Vagina (tissue), 2 donors: ENCODE results near the gene PTPN4. TPM values are rescaled to one million over a fixed set of nuclear protein-coding genes. Genes with fewer than 3 reads are reported as not detected.

ENCODE experiments used
- DNase-seq, 2 donors: peaks; one replicate each; pipeline ENCODE4 v3.0.0-alpha.2; 2017; ENCODE audit errors: extremely low spot score in 2 of 2
- H3K27ac ChIP-seq: fragments of 200-600 bp; sonication (generic); one replicate; pipeline ENCODE4 v1.5.1; 2019
- H3K27me3 ChIP-seq: fragments of 200-600 bp; sonication (generic); one replicate; pipeline ENCODE4 v1.5.1; 2019
- H3K36me3 ChIP-seq, 2 donors: fragments of 200-600 bp; sonication (generic); one replicate each; pipeline ENCODE4 v1.5.1; 2017 to 2019
- H3K4me1 ChIP-seq: fragments of 200-600 bp; sonication (generic); one replicate; pipeline ENCODE4 v1.5.1; 2019
- H3K4me3 ChIP-seq, 2 donors: fragments of 200-600 bp; sonication (generic); 1 replicate in 1 of 2; 2 replicates in 1 of 2; pipeline ENCODE4 v1.5.1; 2016 to 2019
- H3K9me3 ChIP-seq: fragments of 200-600 bp; sonication (generic); one replicate; pipeline ENCODE4 v1.5.1; 2019
- CTCF ChIP-seq, 3 experiments: fragments of 450-650 bp in 2 of 3; fragments of 200-600 bp in 1 of 3; sonication (generic) in 1 of 3; IDR thresholded peaks; one replicate each; pipeline ENCODE4 v1.5.1; 2017 to 2019; ENCODE audit warnings: antibody characterized with exemption in 3 of 3, mild to moderate bottlenecking in 2 of 3, moderate library complexity in 2 of 3
- POLR2A ChIP-seq, 2 donors: fragments of 450-650 bp; IDR thresholded peaks; one replicate each; pipeline ENCODE4 v1.6.1; 2017; ENCODE audit warnings: antibody characterized with exemption in 2 of 2, mild to moderate bottlenecking in 2 of 2, moderate library complexity in 2 of 2
- POLR2AphosphoS5 ChIP-seq, 2 donors: sonication (generic); formaldehyde crosslinking; IDR thresholded peaks; one replicate each; pipeline ENCODE4 v1.9.0; 2017; ENCODE audit warnings: antibody characterized with exemption in 2 of 2, mild to moderate bottlenecking in 2 of 2, low read depth in 1 of 2; ENCODE audit not compliant: insufficient read depth in 1 of 2
- intact Hi-C: fragments of 100-400 bp; cut with DNase I; formaldehyde crosslinking; loops from one replicate; pipeline ENCODE4 v1.15.1; 2023
- total RNA-seq: library from RNA; depleted of rRNA; stranded (reverse); fragments of >200 nt; gene quantifications from one replicate; pipeline ENCODE4 v1.2.3, GENCODE V29; 2016

Gene PTPN4
- total RNA-seq, 1 donor from 2014 or later, result 31.7 TPM

DNA sequence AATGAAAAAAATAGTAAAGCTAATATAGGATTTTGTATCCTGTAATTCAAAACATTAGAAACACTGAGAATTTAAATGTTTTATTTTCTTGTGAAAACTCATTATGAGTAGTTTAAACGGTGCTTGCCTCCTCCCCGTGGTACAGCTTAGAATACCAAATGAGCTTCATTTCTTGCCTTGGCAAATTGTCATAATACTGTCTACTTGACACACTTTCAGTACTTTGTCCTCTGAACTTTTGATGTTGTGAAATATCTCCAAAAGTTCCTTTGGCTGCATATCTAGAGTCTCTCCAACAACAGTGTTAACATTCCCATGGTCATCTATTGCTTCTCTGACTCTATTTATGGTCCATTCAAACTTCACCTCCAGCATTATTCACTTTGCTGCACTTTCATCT lies 191.2 kb downstream of the PTPN4 start:
- Histone ChIP-seq H3K9me3 (no peaks in the 10 kb centered on the region), H3K36me3 (peaks cover 0 to 15% of the 10 kb centered on the region in 2 donors), H3K27ac (no peak overlapping the region), H3K27me3 (no peaks in the 10 kb centered on the region), H3K4me3 (no peak overlapping the region), H3K4me1 (no peaks in the 10 kb centered on the region)
- TF ChIP-seq CTCF (IDR thresholded peaks at IDR 0.05), result no peak
- no peak for TF ChIP-seq POLR2AphosphoS5 (IDR thresholded peaks at IDR 0.05; ENCODE audit: insufficient read depth in 1 of 2, low read depth in 1 of 2)
- TF ChIP-seq POLR2A (IDR thresholded peaks at IDR 0.05), result no peak
- no peak for DNase-seq
- intact Hi-C loops, result no loop called here

GRCh38 chr2:119958670-119959268 lies 199.0 kb downstream of the PTPN4 start:
- Histone ChIP-seq H3K9me3 (no peaks in the 10 kb centered on the region), H3K36me3 (peaks cover 0 to 25% of the 10 kb centered on the region in 2 donors), H3K27ac (no peak overlapping the region), H3K4me1 (no peaks in the 10 kb centered on the region), H3K4me3 (no peak overlapping the region), H3K27me3 (no peaks in the 10 kb centered on the region)
- no peak for TF ChIP-seq POLR2AphosphoS5 (IDR thresholded peaks at IDR 0.05; ENCODE audit: insufficient read depth in 1 of 2, low read depth in 1 of 2)
- TF ChIP-seq CTCF (IDR thresholded peaks at IDR 0.05), result no peak
- no peak for TF ChIP-seq POLR2A (IDR thresholded peaks at IDR 0.05)
- intact Hi-C loops, result no loop called here
- no peak for DNase-seq

GRCh38 chr2:119960821-119961220 lies 201.1 kb downstream of the PTPN4 start:
- TF ChIP-seq POLR2A (IDR thresholded peaks at IDR 0.05), result no peak
- Histone ChIP-seq H3K27me3 (no peaks in the 10 kb centered on the region), H3K4me1 (no peaks in the 10 kb centered on the region), H3K4me3 (no peak overlapping the region), H3K36me3 (peaks cover 0 to 38% of the 10 kb centered on the region in 2 donors), H3K27ac (no peak overlapping the region), H3K9me3 (no peaks in the 10 kb centered on the region)
- no peak for DNase-seq
- intact Hi-C loops, result no loop called here

DNA sequence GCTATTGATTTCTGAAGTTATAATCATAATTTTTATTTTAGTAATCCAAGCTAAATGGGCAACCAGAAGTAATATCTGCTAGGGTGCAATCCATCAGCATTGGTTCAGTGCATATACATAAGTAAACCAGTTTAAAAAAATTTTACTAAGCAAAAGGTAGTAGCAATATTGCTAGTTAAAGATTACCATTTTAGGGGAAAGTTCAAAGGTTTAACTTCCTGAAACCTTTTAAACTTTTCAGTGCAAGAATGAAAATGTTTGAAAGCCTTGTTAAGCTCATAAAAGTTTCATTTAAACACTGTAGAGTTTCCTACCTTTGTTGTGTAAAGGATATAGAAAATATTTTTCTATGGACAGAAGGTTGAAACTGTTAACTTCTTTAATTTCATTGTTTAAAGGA lies 222.2 kb downstream of the PTPN4 start:
- H3K27ac ChIP-seq, result no peak overlapping the region
- DNase-seq, result no peak
- H3K9me3 ChIP-seq, result no peaks in the 10 kb centered on the region
- no peaks in the 10 kb centered on the region for H3K27me3 ChIP-seq
- no peaks in the 10 kb centered on the region for H3K4me1 ChIP-seq
- TF ChIP-seq CTCF (IDR thresholded peaks at IDR 0.05), result no peak
- no peak for TF ChIP-seq POLR2A (IDR thresholded peaks at IDR 0.05)
- no peak for TF ChIP-seq POLR2AphosphoS5 (IDR thresholded peaks at IDR 0.05; ENCODE audit: insufficient read depth in 1 of 2, low read depth in 1 of 2)
- peaks cover 0 to 8% of the 10 kb centered on the region in 2 donors for H3K36me3 ChIP-seq
- intact Hi-C loops, result no loop called here
- no peak overlapping the region for H3K4me3 ChIP-seq

DNA sequence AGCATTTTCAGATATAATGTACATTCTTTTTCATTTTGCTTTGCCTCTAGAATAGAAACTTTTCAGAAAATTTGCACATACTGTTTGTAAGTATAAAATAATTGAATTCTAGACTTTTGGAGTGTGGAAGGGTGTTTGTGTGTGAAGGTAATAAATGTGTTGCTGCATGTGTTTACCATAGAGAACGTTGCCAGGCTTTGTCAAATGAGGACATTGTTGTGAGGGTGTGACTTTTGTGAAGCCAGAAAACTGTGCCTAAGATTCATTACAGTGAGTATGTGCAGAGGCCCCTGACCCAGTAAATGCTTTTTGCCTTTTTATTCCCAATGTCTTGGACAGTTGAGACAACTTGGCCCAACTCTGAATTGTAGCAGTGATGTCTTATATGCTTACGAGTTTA lies 222.8 kb downstream of the PTPN4 start:
- TF ChIP-seq POLR2A (IDR thresholded peaks at IDR 0.05) (no peak), POLR2AphosphoS5 (IDR thresholded peaks at IDR 0.05; ENCODE audit: insufficient read depth in 1 of 2, low read depth in 1 of 2) (no peak), CTCF (IDR thresholded peaks at IDR 0.05) (no peak)
- H3K4me1 ChIP-seq, result no peaks in the 10 kb centered on the region
- DNase-seq, result no peak
- peaks cover 0 to 5% of the 10 kb centered on the region in 2 donors for H3K36me3 ChIP-seq
- no peaks in the 10 kb centered on the region for H3K27me3 ChIP-seq
- no peak overlapping the region for H3K4me3 ChIP-seq
- H3K9me3 ChIP-seq, result no peaks in the 10 kb centered on the region
- H3K27ac ChIP-seq, result no peak overlapping the region
- intact Hi-C loops, result no loop called here
